Non-pigmented ciliary epithelial cell (primary cell): Measurements from ENCODE around the gene WNT1.

Source experiments
- DNase-seq: peaks from one replicate; pipeline ENCODE4 v3.0.0-alpha.2; 2010; ENCODE audit warnings: low read depth

WNT1 gene

GRCh38 chr12:48961801-48962200 is 16.3 kb upstream of the WNT1 start:
- DNase-seq, result no peak

- DNase-seq, result no peak
Observed at GRCh38 chr12:48965298-48965838, 12.8 kb upstream of the WNT1 start.

- DNase-seq, result no peak
Observed at GRCh38 chr12:48966177-48966895, 11.8 kb upstream of the WNT1 start.

GRCh38 chr12:48967991-48968390 is 10.1 kb upstream of the WNT1 start:
- DNase-seq, result no peak

GRCh38 chr12:48968467-48968866 is 9.7 kb upstream of the WNT1 start:
- DNase-seq, result no peak

- DNase-seq, result no peak
Observed at GRCh38 chr12:48969160-48969771, 8.9 kb upstream of the WNT1 start.

- no peak for DNase-seq
Observed at GRCh38 chr12:48969833-48970701, 8.1 kb upstream of the WNT1 start.

GRCh38 chr12:48970702-48971334 is 7.3 kb upstream of the WNT1 start:
- DNase-seq, result no peak

- DNase-seq, result no peak
Observed at GRCh38 chr12:48972213-48972951, 5.7 kb upstream of the WNT1 start.

GRCh38 chr12:48972952-48973483 is 5.1 kb upstream of the WNT1 start:
- no peak for DNase-seq

- no peak for DNase-seq
Observed at GRCh38 chr12:48973531-48973930, 4.6 kb upstream of the WNT1 start.

GRCh38 chr12:48973941-48974673 is 4.0 kb upstream of the WNT1 start:
- DNase-seq, result no peak

GRCh38 chr12:48977290-48978281 is 536 bp upstream of the WNT1 start:
- no peak for DNase-seq

GRCh38 chr12:48978741-48979601 is 849 bp downstream of the WNT1 start:
- DNase-seq, result no peak

GRCh38 chr12:48979602-48980388 is 1.7 kb downstream of the WNT1 start:
- no peak for DNase-seq

- no peak for DNase-seq
Observed at GRCh38 chr12:48980389-48980952, 2.3 kb downstream of the WNT1 start.
